B cell (primary cell): Measurements from ENCODE around the gene FBXO24. TPM values are rescaled to one million over a fixed set of nuclear protein-coding genes. Genes with fewer than 3 reads are reported as not detected.

Experiments
- ATAC-seq: fragments of 200-7000 bp; cut with Tn5 transposase; one replicate; pipeline ENCODE4 v1.10.0; 2021; ENCODE audit warnings: low read depth, mild to moderate bottlenecking, moderate number of reproducible peaks, moderate library complexity
- CTCF ChIA-PET: fragments of 350-600 bp; sonication (Branson Sonifier 250); formaldehyde crosslinking; loops from one replicate; lab custom pipeline; 2021; ENCODE audit warnings: antibody characterized with exemption, inconsistent platforms; lab: Charles Lee
- POLR2A ChIA-PET: fragments of 350-600 bp; sonication (Branson Sonifier 250); formaldehyde crosslinking; loops from one replicate; lab custom pipeline; 2021; ENCODE audit warnings: antibody characterized with exemption; lab: Charles Lee
- DNase-seq: peaks from one replicate; pipeline ENCODE4 v3.0.0; 2013
- H2AFZ ChIP-seq: 2 replicates; pipeline ENCODE4 v1.6.1; 2012; ENCODE audit warnings: mild to moderate bottlenecking, low read depth, low read length; ENCODE audit not compliant: insufficient read depth, poor library complexity, severe bottlenecking
- H3K27ac ChIP-seq, 2 donors: 1 replicate in 1 of 2; 2 replicates in 1 of 2; pipeline ENCODE4 v1.5.1; 2012 to 2013; ENCODE audit warnings: low read length in 2 of 2, mild to moderate bottlenecking in 2 of 2, moderate library complexity in 1 of 2
- H3K27me3 ChIP-seq, 4 experiments: fragments of 200-600 bp in 1 of 4; sonication (generic) in 1 of 4; replicated peaks in 1 of 4; 1 replicate in 2 of 4; 2 replicates in 2 of 4; pipeline versions ENCODE4 v1.6.1 to v1.7.0; 2013 to 2016; ENCODE audit warnings: low read length in 3 of 4, mild to moderate bottlenecking in 2 of 4, mixed read lengths in 1 of 4, moderate library complexity in 1 of 4; ENCODE audit not compliant: insufficient read depth in 4 of 4, control insufficient read depth in 3 of 4; ENCODE audit errors: control extremely low read depth in 1 of 4
- H3K36me3 ChIP-seq, 2 experiments: replicated peaks in 1 of 2; 1 replicate in 1 of 2; 2 replicates in 1 of 2; pipeline versions ENCODE4 v1.6.1 to v1.7.1; 2013; ENCODE audit warnings: low read length in 1 of 2; ENCODE audit not compliant: insufficient read depth in 2 of 2, control insufficient read depth in 1 of 2; ENCODE audit errors: control extremely low read depth in 1 of 2, extremely low read depth in 1 of 2
- H3K4me1 ChIP-seq, 2 donors: fragments of 200-600 bp in 1 of 2; sonication (generic) in 1 of 2; 1 replicate in 1 of 2; 2 replicates in 1 of 2; pipeline versions ENCODE4 v1.5.1 to v1.6.1; 2013 to 2017; ENCODE audit warnings: low read length in 2 of 2; ENCODE audit not compliant: control insufficient read depth in 2 of 2, insufficient read depth in 2 of 2
- H3K4me2 ChIP-seq: replicated peaks from 2 replicates; pipeline ENCODE3; 2012; ENCODE audit warnings: mild to moderate bottlenecking, low read depth, low read length; ENCODE audit not compliant: poor library complexity, severe bottlenecking
- H3K4me3 ChIP-seq, 5 experiments: fragments of 200-600 bp in 1 of 5; sonication (generic) in 1 of 5; 1 replicate in 3 of 5; 2 replicates in 2 of 5; pipeline versions ENCODE4 v1.5.1 to v1.7.0; 2011 to 2016; ENCODE audit warnings: low read length in 4 of 5, mild to moderate bottlenecking in 4 of 5, low read depth in 2 of 5, control low read depth in 1 of 5, moderate library complexity in 1 of 5; ENCODE audit not compliant: insufficient read depth in 1 of 5; ENCODE audit errors: control extremely low read depth in 1 of 5, extremely low read depth in 1 of 5
- H3K79me2 ChIP-seq: fragments of 200-600 bp; sonication (generic); one replicate; pipeline ENCODE4 v1.6.0; 2016; ENCODE audit warnings: low read length; ENCODE audit not compliant: control insufficient read depth, insufficient read depth
- H3K9ac ChIP-seq: fragments of 200-600 bp; sonication (generic); 2 replicates; pipeline ENCODE4 v1.6.1; 2017; ENCODE audit warnings: mild to moderate bottlenecking, low read length, moderate library complexity
- H3K9me3 ChIP-seq, 3 donors: one replicate each; pipeline versions ENCODE4 v1.6.1 to v1.7.1; 2013; ENCODE audit warnings: low read length in 2 of 3; ENCODE audit not compliant: control insufficient read depth in 2 of 3, insufficient read depth in 1 of 3; ENCODE audit errors: control extremely low read depth in 1 of 3
- H4K20me1 ChIP-seq: 2 replicates; pipeline ENCODE4 v1.6.0; 2012; ENCODE audit warnings: mild to moderate bottlenecking, low read length; ENCODE audit not compliant: insufficient read depth, control insufficient read depth, poor library complexity, severe bottlenecking
- H3K27ac Mint-ChIP-seq: one replicate; pipeline ENCODE4 v1.8.0; 2021; ENCODE audit warnings: mixed read lengths
- H3K27me3 Mint-ChIP-seq: one replicate; pipeline ENCODE4 v1.8.0; 2021; ENCODE audit warnings: mixed read lengths
- H3K4me1 Mint-ChIP-seq: one replicate; pipeline ENCODE4 v1.8.0; 2021; ENCODE audit warnings: mixed read lengths
- H3K4me3 Mint-ChIP-seq: one replicate; pipeline ENCODE4 v1.8.0; 2021; ENCODE audit warnings: mixed read lengths
- H3K9me3 Mint-ChIP-seq: one replicate; pipeline ENCODE4 v1.8.0; 2022; ENCODE audit warnings: mixed read lengths; ENCODE audit not compliant: insufficient read depth
- EZH2 ChIP-seq: IDR thresholded peaks from 2 replicates; pipeline ENCODE4 v1.6.1; 2012; ENCODE audit warnings: borderline replicate concordance, low read depth, mild to moderate bottlenecking, moderate library complexity, low read length; ENCODE audit not compliant: insufficient read depth, poor library complexity, severe bottlenecking
- WGBS: methylation state at CpG from one replicate; pipeline ENCODE4 v1.1.5; 2013; ENCODE audit warnings: missing lambda C conversion rate; ENCODE audit not compliant: insufficient coverage; 5-methylcytosine and 5-hydroxymethylcytosine counted together
- intact Hi-C: fragments of 100-400 bp; cut with micrococcal nuclease; formaldehyde crosslinking; loops from one replicate; pipeline ENCODE4 v1.10.0; 2022
- polyA plus RNA-seq: library from polyadenylated mRNA; depleted of rRNA; stranded (reverse); fragments of >200 nt; gene quantifications from 2 replicates; pipeline ENCODE4 v1.2.3, GENCODE V29; 2012
- total RNA-seq, 2 donors: library from RNA; stranded (reverse); fragments of 120-200 nt in 1 of 2; gene quantifications; 1 replicate in 1 of 2; 2 replicates in 1 of 2; pipeline versions ENCODE4 v1.2.3 to v1.2.4, GENCODE V29; 2013 to 2022
- TF ChIP-seq, protein P1 (sequence below): fragments of 200-600 bp; IDR thresholded peaks from one replicate; pipeline ENCODE4 v1.8.0; 2022; ENCODE audit warnings: antibody characterized with exemption, mild to moderate bottlenecking

Gene FBXO24
- total and polyA plus RNA-seq, 2 donors (not counting 1 experiment from before 2014, with no cell fraction given): 1.2 to 1.6 TPM

DNA sequence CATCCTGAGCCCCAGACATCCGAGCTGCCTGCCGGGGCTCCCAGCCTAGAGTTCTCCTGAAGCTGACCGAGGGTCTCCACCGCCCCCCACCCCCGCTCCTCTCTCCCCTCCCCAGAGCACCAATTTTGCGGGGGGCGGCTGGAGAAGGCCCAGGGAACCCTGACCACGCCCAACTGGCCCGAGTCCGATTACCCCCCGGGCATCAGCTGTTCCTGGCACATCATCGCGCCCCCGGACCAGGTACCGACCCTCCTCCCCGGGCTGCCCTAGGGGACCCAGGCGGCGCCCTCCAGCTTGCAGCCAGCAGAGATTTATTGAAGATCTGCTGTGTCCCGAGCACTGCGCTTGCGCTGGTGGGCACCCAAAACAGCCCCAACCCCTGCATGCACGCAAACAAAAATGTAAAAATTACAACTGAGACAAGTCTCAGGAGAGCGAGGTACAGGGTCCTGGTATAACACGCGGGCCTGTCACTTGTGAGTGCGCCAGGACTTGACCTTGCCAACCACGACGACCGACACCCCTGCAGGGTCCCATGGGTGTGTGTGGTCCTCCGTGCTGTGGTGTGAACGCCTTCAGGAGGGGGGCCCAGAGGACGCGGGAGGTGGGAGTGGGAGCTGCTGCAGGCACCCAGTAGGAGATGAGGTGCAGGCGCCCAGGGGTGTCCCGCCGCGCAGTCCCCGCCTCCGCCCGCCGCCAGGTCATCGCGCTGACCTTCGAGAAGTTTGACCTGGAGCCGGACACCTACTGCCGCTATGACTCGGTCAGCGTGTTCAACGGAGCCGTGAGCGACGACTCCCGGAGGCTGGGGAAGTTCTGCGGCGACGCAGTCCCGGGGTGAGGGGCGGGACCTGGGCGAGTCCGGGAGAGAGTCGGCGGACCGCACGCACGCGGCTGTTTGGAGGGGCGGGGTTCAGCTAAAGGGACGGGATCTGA lies 19.1 kb downstream of the FBXO24 start:
- H3K27ac ChIP-seq: no peak overlapping the region
- no peaks in the 10 kb centered on the region for H3K79me2 ChIP-seq
- no peaks in the 10 kb centered on the region for H3K27me3 ChIP-seq
- ChIA-PET CTCF (interaction anchor here (0.8 to 2.1 kb wide), 8 partner anchors 13 to 100 kb away, joined by 3 to 5 read pairs (median 4); partner anchors contain the start of genes FBXO24, LRCH4 and POP7), POLR2A (interaction anchor here (0.5 to 2.0 kb wide), 5 partner anchors 8 to 87 kb away, joined by 3 to 18 read pairs (median 4); partner anchors contain the start of genes FBXO24 and LRCH4)
- peak overlapping the region; percentile 8 to 85 (median 75) for H3K4me3 ChIP-seq
- H3K27ac Mint-ChIP-seq: peak overlapping the region; percentile 53
- H2AFZ ChIP-seq: peak overlapping the region; percentile 95
- no peaks in the 10 kb centered on the region for H3K36me3 ChIP-seq
- H3K4me2 ChIP-seq: peak overlapping the region; percentile 99
- intact Hi-C loops: loop anchor here (1.0 to 2.0 kb wide), 9 partner anchors 7 to 100 kb away; partner anchors contain the start of genes AGFG2, FBXO24, GNB2 and LRCH4
- no peak for TF ChIP-seq EZH2
- TF ChIP-seq, protein P1, sequence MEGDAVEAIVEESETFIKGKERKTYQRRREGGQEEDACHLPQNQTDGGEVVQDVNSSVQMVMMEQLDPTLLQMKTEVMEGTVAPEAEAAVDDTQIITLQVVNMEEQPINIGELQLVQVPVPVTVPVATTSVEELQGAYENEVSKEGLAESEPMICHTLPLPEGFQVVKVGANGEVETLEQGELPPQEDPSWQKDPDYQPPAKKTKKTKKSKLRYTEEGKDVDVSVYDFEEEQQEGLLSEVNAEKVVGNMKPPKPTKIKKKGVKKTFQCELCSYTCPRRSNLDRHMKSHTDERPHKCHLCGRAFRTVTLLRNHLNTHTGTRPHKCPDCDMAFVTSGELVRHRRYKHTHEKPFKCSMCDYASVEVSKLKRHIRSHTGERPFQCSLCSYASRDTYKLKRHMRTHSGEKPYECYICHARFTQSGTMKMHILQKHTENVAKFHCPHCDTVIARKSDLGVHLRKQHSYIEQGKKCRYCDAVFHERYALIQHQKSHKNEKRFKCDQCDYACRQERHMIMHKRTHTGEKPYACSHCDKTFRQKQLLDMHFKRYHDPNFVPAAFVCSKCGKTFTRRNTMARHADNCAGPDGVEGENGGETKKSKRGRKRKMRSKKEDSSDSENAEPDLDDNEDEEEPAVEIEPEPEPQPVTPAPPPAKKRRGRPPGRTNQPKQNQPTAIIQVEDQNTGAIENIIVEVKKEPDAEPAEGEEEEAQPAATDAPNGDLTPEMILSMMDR: no peak
- 2% methylated on average over 66 of the region's 68 CpGs for WGBS
- DNase-seq: peak; percentile 55
- H4K20me1 ChIP-seq: no peaks in the 10 kb centered on the region
- H3K9ac ChIP-seq: peak overlapping the region; percentile 80
- H3K4me3 Mint-ChIP-seq: peak overlapping the region; percentile 90
- peak; percentile 3 for ATAC-seq
- H3K27me3 Mint-ChIP-seq: no peaks in the 10 kb centered on the region
- peaks cover 12% of the 10 kb centered on the region for H3K4me1 Mint-ChIP-seq
- no peaks in the 10 kb centered on the region for H3K9me3 Mint-ChIP-seq
- H3K4me1 ChIP-seq: peaks cover 15 to 25% of the 10 kb centered on the region in 2 donors
- H3K9me3 ChIP-seq: no peaks in the 10 kb centered on the region
